Upper lobe of right lung (tissue), 1 donor: Measurements from ENCODE around the gene TPCN2. TPM values are rescaled to one million over a fixed set of nuclear protein-coding genes. Genes with fewer than 3 reads are reported as not detected.

ENCODE experiments used
- ATAC-seq: fragments of 200-7000 bp; cut with Tn5 transposase; one replicate; pipeline ENCODE4 v1.9.1; 2020; ENCODE audit warnings: mild to moderate bottlenecking, moderate library complexity
- DNase-seq: peaks from one replicate; pipeline ENCODE4 v3.0.0-alpha.2; 2020
- H3K27ac ChIP-seq: fragments of 200-600 bp; one replicate; pipeline ENCODE4 v1.8.0; 2022
- H3K27me3 ChIP-seq: fragments of 200-600 bp; one replicate; pipeline ENCODE4 v1.8.0; 2022; ENCODE audit warnings: mild to moderate bottlenecking
- H3K36me3 ChIP-seq: fragments of 200-600 bp; one replicate; pipeline ENCODE4 v1.8.0; 2022
- H3K4me1 ChIP-seq: fragments of 200-600 bp; one replicate; pipeline ENCODE4 v1.8.0; 2022
- H3K4me3 ChIP-seq: fragments of 200-600 bp; one replicate; pipeline ENCODE4 v1.8.0; 2022; ENCODE audit warnings: mild to moderate bottlenecking
- H3K9me3 ChIP-seq: fragments of 200-600 bp; one replicate; pipeline ENCODE4 v1.8.0; 2022
- intact Hi-C: fragments of 100-400 bp; cut with DNase I; formaldehyde crosslinking; loops from one replicate; pipeline ENCODE4 v1.11.0; 2022
- total RNA-seq: library from RNA; stranded (reverse); fragmentation: NEBNext Ultra II Directional; extraction: Animal tissue kit (Norgen Biotek cat#: 25700); gene quantifications from one replicate; pipeline ENCODE4 v1.2.1, GENCODE V29; 2021
- TF ChIP-seq, protein P1 (sequence below): fragments of 200-600 bp; IDR thresholded peaks from one replicate; pipeline ENCODE4 v1.8.0; 2022; ENCODE audit warnings: antibody characterized with exemption
- donor health status: DM: no; HTN: yes; CAD: no; lungs with severe emphysema.

TPCN2 gene
- total RNA-seq, 1 donor from 2014 or later, result 16.6 TPM

DNA sequence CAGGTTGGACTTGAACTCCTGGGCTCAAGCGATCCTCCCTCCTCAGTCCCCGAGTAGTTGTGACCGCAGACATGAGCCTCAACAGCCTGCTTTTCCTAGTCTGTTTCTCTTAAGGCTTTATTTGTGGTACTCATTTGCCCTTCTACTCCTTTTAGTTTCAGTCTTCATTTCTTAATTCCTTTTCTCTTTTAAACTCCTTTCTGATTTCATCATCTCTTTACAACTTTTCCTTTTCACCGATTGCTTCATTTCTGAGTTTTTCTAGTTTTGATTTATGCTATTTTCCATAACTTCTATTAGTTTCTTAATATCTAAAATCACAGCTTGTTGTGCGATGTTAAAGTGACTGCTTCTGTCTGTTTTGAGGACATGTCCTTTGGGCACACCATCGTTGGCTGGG is 18.4 kb upstream of the TPCN2 start:
- H3K27ac ChIP-seq, result no peak overlapping the region
- no peak overlapping the region for H3K4me3 ChIP-seq
- TF ChIP-seq, protein P1, sequence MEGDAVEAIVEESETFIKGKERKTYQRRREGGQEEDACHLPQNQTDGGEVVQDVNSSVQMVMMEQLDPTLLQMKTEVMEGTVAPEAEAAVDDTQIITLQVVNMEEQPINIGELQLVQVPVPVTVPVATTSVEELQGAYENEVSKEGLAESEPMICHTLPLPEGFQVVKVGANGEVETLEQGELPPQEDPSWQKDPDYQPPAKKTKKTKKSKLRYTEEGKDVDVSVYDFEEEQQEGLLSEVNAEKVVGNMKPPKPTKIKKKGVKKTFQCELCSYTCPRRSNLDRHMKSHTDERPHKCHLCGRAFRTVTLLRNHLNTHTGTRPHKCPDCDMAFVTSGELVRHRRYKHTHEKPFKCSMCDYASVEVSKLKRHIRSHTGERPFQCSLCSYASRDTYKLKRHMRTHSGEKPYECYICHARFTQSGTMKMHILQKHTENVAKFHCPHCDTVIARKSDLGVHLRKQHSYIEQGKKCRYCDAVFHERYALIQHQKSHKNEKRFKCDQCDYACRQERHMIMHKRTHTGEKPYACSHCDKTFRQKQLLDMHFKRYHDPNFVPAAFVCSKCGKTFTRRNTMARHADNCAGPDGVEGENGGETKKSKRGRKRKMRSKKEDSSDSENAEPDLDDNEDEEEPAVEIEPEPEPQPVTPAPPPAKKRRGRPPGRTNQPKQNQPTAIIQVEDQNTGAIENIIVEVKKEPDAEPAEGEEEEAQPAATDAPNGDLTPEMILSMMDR, result no peak
- H3K36me3 ChIP-seq, result no peaks in the 10 kb centered on the region
- intact Hi-C loops, result no loop called here
- H3K27me3 ChIP-seq, result no peaks in the 10 kb centered on the region
- no peaks in the 10 kb centered on the region for H3K9me3 ChIP-seq
- DNase-seq (no peak), ATAC-seq (no peak)
- H3K4me1 ChIP-seq, result peaks cover 10% of the 10 kb centered on the region

DNA sequence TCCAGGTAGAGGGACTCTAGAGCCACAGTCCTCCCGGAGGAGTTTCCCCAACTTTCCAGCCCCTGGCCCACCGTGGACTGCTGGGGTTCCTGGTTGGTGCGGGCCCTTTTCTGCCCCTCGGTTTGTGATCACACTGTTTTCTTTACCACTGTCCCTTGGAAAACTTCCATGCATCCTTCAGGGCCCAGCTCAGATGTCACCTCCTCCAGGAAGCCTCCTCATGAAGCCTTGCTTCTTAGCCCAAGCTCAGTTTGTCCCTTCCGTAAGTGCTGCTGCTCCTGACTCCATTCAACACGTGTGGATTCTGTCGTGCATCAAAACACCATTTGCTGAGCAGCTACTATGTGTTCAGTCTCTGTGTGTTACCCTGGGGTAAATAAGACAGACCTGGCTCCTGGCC is 15.9 kb upstream of the TPCN2 start:
- intact Hi-C loops, result no loop called here
- H3K4me3 ChIP-seq, result no peak overlapping the region
- TF ChIP-seq, protein P1, result no peak
- no peaks in the 10 kb centered on the region for H3K27me3 ChIP-seq
- no peaks in the 10 kb centered on the region for H3K36me3 ChIP-seq
- H3K9me3 ChIP-seq, result no peaks in the 10 kb centered on the region
- no peak for ATAC-seq
- H3K4me1 ChIP-seq, result peaks cover 1% of the 10 kb centered on the region
- H3K27ac ChIP-seq, result no peak overlapping the region
- DNase-seq, result no peak

DNA sequence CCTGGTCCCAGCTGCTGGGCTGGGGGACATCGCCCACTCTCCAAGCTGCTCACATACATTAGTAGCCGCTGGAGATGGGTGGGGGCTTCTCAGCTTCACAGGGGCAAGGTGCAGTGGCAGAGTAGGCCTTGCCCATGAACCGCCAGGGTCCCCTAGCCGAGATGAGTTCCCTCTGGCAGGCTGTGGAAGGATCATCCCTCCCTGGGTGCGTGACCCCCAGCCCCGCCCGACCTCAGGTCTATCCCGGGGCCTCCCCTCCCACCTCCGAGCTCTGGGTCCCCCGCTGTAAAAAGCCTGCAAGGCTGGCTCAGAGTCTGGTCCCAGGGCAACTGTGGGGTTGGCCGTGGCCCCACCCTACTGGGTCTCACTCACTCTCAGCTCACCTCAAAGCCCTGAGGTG is 15.3 kb upstream of the TPCN2 start:
- H3K4me3 ChIP-seq, result no peak overlapping the region
- H3K4me1 ChIP-seq, result no peaks in the 10 kb centered on the region
- no peaks in the 10 kb centered on the region for H3K27me3 ChIP-seq
- no peak overlapping the region for H3K27ac ChIP-seq
- no peak for ATAC-seq
- TF ChIP-seq, protein P1, result no peak
- DNase-seq, result no peak
- no peaks in the 10 kb centered on the region for H3K9me3 ChIP-seq
- intact Hi-C loops, result no loop called here
- no peaks in the 10 kb centered on the region for H3K36me3 ChIP-seq

DNA sequence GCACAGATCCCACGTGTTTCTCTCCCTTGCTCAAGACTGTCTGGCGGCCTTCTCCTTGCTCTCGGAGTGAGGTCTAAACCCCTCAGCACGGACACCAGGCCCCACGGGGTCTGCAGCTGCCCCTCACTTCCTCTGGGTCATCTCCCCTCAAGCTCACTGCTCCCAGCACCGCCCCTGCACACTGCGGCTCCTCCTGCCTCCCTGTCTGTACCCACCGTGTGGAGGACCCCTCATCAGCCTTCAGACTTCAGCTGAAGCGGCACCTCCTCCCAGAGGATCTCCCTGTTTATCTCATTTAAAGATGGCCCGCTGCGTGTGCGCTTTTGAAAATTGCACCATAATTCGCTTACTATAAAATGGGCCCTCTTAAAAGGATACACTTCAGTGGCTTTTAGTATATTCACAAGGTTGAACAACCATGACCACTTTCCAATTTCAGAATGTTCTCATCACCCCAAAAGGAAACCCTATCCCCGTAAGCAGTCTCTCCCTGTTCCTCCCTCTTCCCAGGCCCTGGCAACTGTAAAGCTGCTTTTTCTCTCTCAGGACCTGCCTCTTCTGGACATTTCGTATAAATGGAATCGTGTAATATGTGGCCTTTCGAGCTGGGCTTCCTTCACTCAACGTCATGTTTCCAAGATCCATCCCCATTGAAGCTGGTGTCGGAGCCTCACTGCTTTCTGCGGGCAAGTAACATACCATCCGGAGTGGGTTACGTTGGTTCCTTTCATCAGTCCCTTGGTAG is 14.4 kb upstream of the TPCN2 start:
- no peaks in the 10 kb centered on the region for H3K9me3 ChIP-seq
- TF ChIP-seq, protein P1, result no peak
- no peak for ATAC-seq
- H3K27me3 ChIP-seq, result no peaks in the 10 kb centered on the region
- no peak for DNase-seq
- no peak overlapping the region for H3K4me3 ChIP-seq
- no peak overlapping the region for H3K27ac ChIP-seq
- intact Hi-C loops, result no loop called here
- no peaks in the 10 kb centered on the region for H3K36me3 ChIP-seq
- H3K4me1 ChIP-seq, result no peaks in the 10 kb centered on the region

DNA sequence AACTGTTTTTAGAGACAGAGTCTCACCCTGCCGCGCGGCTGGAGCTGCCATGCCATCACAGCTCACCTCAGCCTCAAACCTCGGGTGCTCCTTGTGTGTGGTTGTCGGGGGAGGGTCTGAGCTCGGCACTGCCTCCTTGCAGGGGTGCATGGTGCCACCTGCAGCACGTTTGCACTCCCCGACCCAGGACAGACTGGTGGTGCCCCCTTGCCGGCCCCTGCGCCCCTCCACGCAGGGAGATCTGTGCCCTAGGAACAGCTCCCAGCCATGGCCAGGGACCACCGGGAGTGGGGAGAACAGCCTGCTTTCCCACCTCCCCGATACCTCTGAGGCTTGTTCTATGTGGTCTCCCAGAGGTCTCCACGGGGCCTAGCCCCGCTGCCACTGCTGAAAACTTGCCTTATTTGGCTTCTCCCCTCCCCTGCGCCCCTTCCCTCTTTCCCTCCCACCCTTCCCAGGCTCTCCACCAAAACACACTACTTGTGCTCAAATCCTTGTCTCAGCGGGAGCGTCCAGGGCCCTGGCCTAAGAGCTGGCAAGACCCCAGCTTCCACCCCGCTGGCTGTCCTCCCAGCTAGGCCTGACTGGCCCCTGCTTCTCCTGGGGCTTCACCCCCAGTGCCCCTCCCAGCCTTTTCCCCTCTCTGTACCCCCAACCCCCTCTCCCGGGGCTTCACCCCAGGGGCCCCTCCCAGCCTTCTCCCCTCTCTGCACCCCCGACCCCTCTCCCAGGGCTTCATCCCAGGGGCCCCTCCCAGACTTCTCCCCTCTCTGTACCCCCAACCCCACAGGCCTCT is 13.4 kb upstream of the TPCN2 start:
- ATAC-seq (no peak), DNase-seq (no peak)
- Histone ChIP-seq H3K27ac (no peak overlapping the region), H3K4me1 (no peaks in the 10 kb centered on the region), H3K9me3 (no peaks in the 10 kb centered on the region), H3K4me3 (no peak overlapping the region), H3K27me3 (no peaks in the 10 kb centered on the region), H3K36me3 (no peaks in the 10 kb centered on the region)
- TF ChIP-seq, protein P1, result no peak
- intact Hi-C loops, result no loop called here
